Measurements from ENCODE around the gene LRRC47.
"Not testable (repeated sequence)": the region's sequence is repeated elsewhere in the genome, so short reads cannot be mapped to it uniquely, and the experiment has no call there.

LRRC47 gene

DNA sequence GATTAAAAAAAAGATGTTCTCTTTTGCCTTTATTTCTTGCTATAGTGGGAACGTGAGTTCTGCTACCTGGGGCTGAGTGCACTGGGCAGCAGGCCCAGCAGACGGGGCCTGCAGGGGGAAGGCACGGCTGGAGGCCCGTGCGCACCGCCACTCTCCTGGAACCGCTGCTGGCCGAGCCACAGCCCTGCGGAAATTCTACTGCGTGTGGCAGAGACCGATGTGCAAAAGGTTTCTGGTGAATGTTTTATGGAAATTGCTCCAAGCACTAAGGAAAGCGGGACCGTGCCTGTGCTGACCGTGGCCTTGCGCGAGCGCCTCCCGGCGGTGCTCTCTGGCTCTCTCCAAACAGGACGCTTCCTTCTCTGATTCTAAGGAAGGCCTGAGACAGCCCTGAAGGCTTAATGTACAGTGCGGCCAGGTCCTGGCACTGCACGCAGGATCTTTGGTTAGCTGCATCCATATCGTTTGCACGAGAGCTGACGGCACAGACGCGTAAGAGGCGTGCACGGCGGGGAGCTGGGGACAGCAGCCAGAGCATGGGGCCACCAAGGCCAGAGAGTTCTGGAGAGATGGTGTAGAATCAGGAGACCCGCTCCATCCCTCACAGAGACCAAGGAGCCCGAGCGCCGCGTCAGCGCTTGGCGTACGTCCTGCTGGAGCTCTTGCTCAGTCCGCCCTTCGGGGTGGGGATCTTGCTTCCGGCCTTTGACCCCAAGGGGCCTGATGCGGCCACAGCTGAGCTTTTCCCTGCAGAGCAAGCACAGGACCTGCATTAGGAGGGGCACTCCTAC is 18.7 kb upstream of the LRRC47 start:
- no peak for DNase-seq

DNA sequence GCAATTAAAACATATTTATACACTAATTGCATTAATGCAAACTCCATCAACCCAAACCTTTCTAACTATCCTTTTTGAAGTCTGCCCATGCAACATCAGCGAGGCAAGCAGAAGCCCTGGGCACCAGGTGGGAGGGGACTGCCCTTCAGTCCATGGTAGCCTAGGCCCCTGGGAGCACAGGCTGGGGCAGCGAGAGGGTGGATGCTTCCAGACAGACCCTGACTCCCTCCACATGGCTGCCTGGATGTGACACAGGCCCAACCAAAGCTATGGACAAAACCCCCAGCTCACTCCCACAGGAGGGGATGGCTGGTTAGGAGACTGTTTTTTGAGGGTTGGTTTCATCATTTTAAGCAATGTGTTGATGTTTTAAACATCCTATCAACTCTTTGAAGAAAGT is 17.8 kb upstream of the LRRC47 start:
- DNase-seq: no peak

DNA sequence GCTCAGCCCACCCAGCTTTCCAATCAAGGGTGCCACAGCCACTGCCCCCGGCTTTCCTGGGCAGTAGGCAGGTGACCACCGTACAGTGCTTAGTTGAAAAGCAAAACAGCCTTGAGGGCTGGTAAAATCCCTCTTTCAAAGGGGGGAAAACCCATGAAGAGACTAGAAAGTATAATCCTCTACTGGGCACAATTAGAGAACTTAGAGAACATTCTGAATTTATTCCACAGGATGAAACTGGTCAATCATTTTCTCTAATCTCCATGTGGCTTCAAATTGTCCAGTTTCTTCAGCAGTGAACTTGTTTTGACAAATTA is 15.3 kb upstream of the LRRC47 start:
- no peak for DNase-seq

DNA sequence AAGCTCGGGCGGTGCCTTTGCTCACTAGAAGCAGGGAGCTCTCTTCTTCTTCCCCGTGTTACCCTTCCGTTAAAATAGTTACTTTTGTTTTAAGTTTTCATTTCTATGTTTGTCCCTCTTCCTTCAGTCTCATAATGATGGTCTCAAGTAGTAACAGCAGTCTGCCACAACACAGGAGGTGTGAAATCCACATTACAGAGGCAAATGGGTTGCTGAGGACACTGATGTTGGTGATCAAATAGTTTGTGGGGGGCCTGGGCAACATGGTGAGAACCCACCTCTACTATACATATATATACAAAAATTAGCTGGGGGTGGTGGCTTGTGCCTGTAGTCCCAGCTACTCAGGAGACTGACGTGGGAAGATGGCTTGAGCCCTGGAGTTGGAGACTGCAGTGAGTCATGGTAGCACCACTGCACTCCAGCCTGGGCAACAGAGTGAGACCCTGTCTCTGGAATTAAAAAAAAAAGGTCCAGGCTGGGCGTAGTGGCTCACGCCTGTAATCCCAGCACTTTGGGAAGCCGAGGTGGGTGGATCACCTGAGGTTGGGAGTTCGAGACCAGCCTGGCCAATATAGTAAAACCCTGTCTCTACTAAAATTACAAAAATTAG is 14.0 kb upstream of the LRRC47 start:
- DNase-seq: not testable (repeated sequence)

DNA sequence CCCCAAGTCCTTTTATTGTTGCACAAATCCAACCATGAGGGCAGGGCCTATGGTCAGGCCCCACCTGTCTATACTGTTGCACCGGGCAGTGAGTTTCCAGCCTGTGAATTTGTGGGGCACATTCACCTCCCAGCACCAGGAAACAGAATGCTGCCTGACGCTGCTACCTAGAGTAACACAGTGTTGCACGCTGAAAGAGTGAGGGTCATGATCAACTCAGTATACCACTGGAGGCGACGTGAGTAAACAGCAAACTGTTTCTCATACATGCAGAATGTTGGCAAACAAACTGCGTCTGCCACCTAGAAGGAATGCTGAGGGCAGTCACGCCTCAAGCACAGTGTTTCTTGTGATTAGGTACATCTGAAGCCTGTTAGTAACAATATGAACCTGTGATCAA is 13.4 kb upstream of the LRRC47 start:
- no peak for DNase-seq

DNA sequence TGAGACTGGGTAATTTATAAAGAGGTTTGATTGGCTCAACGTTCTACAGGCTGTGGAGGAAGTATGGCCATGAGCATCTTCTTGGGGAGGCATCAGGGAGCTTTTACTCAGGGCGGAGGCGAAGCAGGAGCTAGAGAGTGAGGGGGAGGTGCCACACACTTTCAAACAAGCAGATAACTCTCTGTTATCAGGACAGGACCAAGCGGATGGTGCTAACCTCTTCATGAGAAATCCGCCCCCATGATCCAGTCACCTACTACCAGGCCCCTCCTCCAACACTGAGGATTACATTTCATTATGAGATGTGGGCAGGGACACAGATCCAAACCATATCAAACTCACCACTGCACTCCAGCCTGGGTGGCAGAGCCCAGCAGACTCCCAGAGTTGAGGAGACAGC is 11.5 kb upstream of the LRRC47 start:
- DNase-seq: no peak

DNA sequence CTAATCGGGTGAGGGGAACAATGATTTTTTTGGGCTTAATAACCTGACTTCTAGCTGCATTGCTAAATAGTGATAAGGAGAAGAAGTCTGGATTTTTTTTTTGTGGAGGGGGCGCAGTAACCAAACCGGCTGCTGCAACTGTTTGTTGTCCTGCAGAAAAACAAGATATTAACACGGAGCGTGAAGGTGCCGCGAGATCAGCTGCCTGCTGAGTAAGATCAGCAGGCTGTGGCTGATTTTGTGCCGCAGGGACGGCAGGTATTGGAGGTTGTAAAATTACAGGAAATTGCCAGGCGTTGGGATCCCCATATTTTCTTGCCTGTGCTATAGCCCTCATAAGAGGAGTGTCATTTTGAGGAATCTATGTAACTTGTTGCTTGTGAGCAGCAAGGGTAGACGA is 8.7 kb upstream of the LRRC47 start:
- DNase-seq: no peak

DNA sequence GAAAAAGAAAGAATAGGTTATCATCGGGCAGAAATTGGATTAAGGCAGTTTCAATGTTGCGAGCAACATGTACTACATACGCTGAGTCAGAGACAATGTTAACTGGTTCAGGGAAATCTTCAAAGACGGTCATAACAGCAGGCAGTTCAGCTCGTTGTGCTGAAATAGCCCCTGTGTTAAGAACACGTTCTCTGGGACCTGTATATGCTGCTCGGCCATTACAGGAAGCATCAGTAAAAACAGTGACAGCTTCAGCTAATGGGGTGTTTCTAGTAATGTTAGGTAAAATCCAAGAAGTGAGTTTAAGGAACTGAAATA is 8.3 kb upstream of the LRRC47 start:
- DNase-seq: not testable (repeated sequence)

DNA sequence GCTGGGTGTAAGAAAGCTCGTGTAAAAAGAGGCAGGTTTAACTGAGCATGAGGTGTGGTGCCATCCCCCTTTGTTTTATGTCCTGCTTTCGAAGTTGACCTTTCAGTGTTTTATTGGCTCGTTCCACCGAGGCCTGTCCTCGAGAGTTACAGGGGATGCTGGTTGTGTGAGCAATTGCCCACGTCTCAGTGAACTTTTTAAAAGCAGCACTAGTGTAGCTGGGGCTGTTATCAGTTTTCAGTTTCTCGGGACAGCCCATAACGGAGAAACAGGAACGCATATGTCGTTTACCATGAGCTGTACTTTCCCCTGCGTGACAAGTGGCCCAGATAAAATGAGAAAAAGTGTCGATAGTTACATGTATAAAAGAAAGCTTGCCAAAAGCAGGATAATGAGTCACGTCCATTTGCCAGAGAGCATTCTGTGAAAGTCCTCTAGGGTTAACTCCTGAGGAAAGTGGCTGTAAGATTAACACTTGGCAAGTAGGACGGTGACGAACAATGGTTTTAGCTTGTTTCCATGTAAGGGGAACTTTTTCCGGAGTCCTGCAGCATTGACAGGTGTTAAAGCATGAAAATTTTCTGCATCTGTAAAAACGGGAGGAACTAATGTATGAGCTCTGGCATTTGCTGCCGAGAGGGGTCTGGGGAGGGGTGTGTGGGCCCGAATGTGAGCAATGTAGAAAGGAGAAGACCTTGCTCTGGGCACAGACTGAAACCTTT is 7.8 kb upstream of the LRRC47 start:
- DNase-seq: no peak

DNA sequence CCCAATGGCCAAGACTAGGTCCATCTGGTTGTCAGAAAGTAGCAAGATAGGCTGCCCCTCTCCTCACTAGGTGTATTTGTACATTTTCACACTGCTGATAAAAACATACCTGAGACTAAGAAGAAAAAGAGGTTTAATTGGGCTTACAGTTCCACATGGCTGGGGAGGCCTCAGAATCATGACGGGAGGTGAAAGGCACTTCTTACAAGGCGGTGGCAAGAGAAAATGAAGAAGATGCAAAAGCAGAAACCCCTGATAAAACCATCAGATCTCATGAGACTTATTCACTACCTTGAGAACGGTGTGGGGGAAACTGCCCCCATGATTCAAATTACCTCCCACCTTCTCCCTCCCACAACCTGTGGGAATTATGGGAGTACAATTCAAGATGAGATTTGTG is 4.5 kb upstream of the LRRC47 start:
- DNase-seq: not testable (repeated sequence)

DNA sequence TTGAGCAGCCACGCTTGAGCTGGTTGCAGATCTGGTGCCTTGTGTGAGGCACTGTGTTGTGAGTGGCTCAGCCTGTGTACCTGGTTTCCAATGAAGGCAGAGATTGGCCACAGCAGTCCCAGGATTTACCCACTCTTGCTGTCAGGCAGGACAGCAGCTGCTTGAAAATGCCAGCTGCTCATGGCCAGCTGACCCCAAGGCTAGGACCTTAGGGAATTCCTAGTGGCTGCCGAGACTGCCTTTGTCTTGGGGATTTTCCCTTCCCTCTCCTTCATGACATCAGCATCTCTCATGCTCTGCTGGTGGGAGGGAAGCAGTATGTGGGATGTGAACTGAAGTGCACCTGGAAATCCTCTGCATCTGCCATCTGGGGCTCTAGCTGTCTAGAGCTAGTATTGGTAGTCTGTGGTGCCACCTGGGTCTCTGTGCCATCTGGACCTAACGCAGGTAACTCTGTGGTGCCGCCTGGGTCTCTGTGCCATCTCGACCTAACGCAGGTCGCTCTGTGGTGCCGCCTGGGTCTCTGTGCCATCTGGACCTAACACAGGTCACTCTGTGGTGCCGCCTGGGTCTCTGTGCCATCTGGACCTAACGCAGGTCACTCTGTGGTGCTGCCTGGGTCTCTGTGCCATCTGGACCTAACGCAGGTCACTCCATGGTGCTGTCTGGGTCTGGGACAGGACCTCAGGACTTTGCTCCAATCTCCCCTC is 3.8 kb upstream of the LRRC47 start:
- no peak for DNase-seq

DNA sequence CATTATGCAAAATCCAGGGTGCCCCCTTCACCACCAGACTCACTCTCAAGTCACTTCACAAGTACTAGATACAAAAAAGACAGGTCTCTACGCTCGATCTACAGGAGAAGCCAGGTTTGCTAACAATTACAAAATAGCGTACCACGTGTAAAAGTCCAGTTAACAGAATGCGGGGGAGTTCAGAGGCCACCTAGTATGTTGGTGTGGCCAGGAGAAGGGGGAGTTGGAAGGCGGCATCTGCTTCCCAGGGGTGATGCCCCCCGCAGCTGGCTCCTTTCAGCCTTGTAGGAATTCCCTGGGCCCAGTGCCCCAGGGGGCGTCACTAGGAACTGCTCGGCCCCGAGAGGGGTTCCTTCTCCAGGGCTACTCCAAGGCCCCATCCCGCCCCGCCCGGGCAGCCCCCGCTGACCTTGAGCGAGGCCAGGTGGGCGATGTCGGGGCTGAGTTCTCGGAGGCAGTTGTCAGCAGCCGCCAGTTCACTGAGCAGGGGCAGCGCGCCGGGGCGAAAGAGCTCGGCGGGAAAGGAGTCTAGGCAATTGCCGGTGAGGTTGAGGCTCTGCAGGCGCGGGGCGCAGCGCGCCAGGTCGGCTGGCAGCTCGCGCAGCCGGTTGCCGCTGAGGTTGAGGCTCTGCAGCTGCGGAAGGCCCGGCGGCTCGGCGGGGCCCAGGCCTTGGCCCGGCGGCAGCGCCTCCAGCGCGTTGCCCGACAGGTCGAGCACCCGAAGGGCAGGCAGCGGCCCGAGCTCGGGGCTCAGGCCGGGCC is 664 bp downstream of the LRRC47 start:
- no peak for DNase-seq

DNA sequence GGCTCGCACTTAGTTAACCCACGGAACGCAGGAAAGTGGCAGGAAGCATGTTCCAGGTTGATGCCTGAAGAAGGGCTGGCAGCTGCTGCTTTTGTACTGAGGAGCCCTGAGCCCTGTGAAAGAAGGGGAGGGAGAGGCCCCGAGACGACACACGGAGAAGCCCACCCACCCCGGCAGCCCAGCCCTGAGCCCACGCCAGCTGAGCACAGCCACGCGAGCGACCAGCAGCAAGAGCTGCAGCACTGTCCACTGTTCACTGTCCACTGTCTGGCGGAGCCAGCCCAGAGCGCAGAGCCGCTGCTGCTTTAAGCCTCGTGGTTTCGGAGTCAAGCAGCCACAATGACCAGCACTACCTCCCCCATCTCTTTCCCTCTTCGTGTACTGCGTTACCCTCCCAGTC is 5.3 kb downstream of the LRRC47 start:
- DNase-seq: no peak

DNA sequence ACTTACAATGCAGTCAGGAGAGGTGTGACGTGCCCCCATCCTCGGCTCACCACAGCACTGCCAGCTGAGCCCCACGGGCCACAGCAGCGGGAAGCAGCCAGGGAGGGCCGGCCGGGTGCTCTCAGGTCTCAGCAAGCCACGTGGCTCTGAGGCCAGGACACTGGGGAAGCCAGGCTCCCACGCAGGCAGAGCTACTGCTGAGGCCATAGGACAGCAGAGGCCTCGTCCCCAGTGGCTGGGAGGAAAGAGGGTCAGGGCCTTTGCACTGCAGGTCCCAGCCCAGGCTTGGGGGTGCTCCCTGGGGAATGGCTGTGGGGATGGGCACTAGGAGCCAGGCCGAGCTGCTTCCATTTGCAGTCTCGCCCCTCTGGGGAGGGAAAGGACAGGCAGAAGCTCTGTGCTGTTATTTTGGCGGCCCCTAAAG is 5.8 kb downstream of the LRRC47 start:
- no peak for DNase-seq

DNA sequence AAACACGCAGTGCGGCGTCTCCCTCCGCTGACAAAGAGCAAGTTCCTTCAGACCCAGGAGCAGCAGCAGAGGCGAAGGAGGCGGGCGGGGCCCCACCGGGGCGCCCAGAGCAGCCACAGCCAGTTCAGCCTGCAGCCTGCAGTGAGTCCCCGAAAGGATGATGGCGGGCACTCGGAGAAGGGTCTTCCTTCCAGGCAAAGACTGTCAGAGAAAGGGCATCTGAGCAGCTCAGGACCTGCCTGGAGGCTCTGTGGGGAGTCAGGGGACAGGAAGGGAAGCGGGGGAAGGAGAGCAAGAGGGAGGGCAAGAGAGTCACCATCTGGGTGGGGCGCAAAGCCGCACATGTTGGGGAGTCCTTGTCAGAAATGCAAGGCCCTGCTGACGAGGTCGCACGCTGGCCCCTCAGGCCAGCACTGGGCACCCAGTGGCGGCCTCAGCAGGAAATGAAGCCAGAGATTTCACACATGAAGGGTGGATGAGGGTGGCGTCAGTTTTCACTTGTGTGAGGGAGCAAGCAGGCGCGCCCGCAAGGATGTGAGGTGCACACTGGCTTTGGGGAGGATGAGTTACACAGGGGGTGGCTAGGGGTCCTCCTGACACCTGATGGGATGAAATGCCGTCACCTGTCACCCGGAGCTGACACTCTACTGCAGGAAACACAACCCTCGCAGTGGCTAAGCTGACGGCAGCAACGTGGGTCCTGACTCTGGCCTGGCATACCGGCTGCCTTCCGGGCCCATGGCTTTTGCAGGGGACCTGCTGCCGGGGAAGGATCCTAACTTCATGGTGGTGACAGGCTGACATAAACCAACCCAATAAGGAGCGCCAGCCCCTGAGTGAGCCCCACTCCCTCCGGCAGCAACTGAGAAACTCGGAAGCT is 6.6 kb downstream of the LRRC47 start:
- DNase-seq: no peak

DNA sequence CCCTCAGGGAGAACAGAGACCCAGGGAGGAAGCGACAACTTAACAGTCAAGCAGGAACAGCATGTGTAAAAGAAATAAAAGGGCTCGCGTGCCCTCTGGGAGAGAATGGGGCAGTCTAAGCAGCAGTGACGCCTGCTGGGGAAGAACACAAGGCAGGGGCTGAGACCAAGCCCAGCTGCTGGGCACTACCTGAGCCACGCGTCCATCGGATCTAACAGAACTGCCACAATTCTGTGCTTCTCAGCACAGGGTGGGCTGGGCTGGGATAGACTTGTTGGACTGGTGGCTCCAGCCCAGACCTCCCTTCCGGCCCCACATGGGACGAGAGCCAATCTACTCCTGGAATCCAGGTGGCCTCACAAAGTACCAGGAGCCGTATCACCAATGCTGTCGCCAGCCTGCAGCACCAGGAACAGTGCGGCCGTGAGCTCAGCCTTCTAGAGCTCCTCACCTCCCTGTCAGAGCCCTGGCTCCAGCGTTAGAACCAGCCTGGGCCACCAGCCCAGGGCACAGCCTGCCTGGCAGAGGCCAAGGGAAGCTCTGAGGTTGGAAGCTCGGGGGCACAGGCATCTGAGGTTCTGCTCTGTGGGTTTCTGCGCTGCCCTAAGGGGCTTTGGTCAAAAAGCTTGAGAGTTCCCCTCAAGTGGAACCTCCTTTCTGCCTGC is 7.4 kb downstream of the LRRC47 start:
- DNase-seq: no peak

DNA sequence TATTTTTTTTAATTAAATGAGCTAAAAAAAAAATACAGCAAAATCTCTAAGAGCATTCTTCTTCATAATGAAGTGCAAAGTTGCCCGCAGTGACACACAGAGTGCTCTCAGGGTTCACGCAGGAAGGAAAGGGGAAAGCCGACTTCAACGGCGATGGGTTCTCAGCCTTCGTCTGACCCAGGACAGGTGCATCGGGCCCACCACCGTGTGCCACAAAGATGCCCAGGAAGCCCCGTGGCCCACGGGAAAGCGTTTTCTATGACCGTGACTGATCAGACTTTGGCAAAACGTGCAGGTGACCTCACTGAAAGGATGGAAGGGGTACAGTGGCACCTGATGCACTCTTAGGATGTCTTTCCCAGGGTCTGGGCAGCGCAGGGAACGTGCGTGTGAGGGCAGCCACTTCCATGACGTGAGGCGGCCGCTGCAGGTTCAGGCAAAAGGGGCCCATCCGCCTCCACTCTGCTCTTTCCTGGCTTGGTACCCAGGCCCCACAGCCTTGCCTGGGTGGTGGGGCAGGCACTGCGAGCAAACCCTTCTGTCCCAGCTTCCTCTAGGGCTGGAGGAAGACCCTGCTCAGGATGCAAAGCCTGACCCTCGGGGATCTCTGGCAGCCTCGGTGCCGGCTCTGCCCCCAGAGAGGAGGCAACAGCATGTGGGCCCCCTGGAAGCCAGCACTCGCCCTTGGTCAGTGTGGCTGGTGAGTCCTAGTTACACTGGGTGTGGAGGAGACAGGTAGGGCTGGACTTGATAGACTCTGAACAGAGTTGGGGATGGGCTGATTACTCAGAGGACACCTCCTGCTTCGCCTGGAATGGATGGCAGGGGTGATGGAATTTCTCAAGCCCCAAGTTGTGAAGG is 8.3 kb downstream of the LRRC47 start:
- DNase-seq: no peak

DNA sequence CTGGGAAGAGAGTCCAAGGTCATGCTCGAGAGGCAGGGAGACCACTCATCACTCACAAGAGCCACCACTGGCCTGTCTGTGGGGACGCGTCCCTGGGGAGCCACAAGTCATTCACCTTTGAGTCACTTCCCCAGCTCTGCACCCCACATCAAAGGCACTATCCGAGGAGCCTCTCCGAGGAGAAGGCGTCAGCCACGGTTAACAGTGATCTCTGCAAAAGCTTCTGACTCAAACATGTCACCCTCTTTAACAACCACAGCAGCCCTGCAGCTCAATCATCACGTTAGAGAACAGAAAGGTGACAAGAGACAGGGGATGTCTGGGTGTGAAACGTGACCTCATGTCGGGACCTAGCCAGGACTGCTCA is 9.0 kb downstream of the LRRC47 start:
- peak; percentile 26 for DNase-seq

DNA sequence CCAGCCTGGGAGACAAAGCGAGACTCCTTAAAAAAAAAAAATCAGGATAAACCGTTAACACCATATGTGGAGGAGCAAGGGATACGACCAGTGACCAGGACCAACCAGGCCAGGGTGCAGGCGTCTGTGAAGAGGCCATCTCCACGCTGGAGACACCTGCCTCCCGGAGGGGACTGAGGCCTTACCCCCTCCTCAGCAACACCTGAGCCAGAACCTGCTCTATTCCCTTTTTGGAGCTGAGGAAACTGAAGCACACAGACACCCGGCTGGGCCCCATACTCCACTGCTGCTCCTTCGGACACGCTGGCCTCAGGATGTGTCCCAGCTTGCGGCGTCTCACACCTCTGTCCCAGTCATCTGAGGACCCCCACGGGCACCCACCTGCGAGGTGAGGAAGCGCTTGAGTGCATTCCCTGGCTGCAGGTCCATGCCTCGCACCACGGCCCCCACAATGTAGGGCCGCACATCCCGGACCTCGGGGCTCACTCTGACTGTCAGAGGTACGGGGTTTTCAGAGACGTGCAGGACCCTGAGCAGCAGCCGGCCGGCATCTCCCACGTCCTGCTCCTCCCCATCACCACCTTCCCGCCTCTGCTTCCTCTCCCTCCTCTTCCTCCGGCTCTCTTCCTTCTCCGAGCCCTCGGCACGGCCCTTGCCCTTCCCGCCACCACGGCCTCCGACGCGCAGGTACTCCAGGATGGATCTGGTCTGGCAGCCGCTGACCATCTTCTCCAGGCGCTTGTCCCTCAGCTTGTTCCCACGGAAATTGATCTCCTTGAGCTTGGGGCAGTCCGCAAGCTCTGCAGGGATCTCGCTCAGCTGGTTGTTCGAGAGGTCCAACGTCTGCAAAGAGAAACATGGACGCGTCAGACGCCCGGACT is 9.6 kb downstream of the LRRC47 start:
- no peak for DNase-seq
